Cardiac septum (tissue), 1 donor: ENCODE data around the gene TBC1D8B. TPM values are rescaled to one million over a fixed set of nuclear protein-coding genes. Genes with fewer than 3 reads are reported as not detected.

Source experiments
- total RNA-seq: library from RNA; stranded (reverse); fragmentation: NEBNext Ultra II Directional; extraction: Animal tissue kit (Norgen Biotek cat#: 25700); gene quantifications from one replicate; pipeline ENCODE4 v1.2.1, GENCODE V29; 2021
- donor health status: DM: no; HTN: no; CAD: no.

TBC1D8B gene
- total RNA-seq, 1 donor from 2014 or later = 2.5 TPM

Other genes starting within 250 kb of the TBC1D8B start
- 1.0 TPM for gene RADX, start 190.7 kb upstream of the TBC1D8B start, total RNA-seq
- gene RNF128, start 76.0 kb upstream of the TBC1D8B start, total RNA-seq = 0.32 TPM
- not detected for gene RIPPLY1, start 100.7 kb downstream of the TBC1D8B start, total RNA-seq
- not detected for gene CLDN2, start 117.7 kb downstream of the TBC1D8B start, total RNA-seq
- 3.6 TPM for gene MORC4, start 197.5 kb downstream of the TBC1D8B start, total RNA-seq